D721Med (cell line): Measurements from ENCODE around the gene TAMALIN.

Source experiments
- DNase-seq: peaks from one replicate; pipeline ENCODE4 v3.0.0; 2011; ENCODE audit warnings: low spot score; ENCODE audit not compliant: insufficient read length
- FAIRE-seq: peaks from 2 replicates; lab custom pipeline; 2011; peaks lifted over from hg19 to GRCh38; lab: Jason Lieb, UNC
- CTCF ChIP-seq: IDR thresholded peaks from 2 replicates; pipeline ENCODE4 v1.5.1; 2012; ENCODE audit warnings: mild to moderate bottlenecking, control low read depth; ENCODE audit not compliant: insufficient read depth; ENCODE audit errors: missing control alignments

The TAMALIN gene

GRCh38 chr12:52035190-52035589, 28.4 kb downstream of the TAMALIN start:
- TF ChIP-seq CTCF, result no peak
- FAIRE-seq (no peak), DNase-seq (no peak)

GRCh38 chr12:52035926-52036325, 29.2 kb downstream of the TAMALIN start:
- TF ChIP-seq CTCF, result no peak
- no peak for FAIRE-seq
- DNase-seq, result no peak

- TF ChIP-seq CTCF, result no peak
- DNase-seq (peak; percentile 82), FAIRE-seq (no peak)
These were observed 29.9 kb downstream of the TAMALIN start for GRCh38 chr12:52036587-52037171.

GRCh38 chr12:52037248-52037861, 30.6 kb downstream of the TAMALIN start:
- no peak for DNase-seq
- FAIRE-seq, result no peak
- no peak for TF ChIP-seq CTCF

- DNase-seq (no peak), FAIRE-seq (no peak)
- no peak for TF ChIP-seq CTCF
These were observed 31.7 kb downstream of the TAMALIN start for GRCh38 chr12:52038447-52038846.

GRCh38 chr12:52041035-52041434, 34.3 kb downstream of the TAMALIN start:
- DNase-seq, result no peak
- no peak for FAIRE-seq
- no peak for TF ChIP-seq CTCF

DNA sequence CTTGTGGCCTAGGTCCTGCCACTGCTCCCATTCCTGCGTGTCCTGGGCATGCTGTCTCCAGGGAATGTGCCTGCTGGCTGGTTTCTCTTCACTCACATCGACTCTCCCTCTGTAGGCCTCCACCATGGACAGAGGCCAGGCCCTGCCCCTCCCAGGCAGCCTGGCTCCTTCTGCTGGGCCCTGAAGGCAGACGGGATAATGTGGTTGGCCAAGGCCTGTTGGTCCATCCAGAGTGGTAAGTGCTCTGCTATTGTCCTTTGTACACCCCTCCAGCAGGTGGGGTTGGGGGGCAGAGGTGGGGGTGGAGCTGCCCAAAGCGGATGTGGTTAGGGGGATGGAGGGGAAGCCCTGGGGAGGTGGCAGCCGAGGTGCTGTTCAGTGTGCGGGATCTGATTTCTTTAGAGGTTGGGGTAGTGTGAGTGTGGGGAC, 35.0 kb downstream of the TAMALIN start:
- FAIRE-seq, result no peak
- no peak for DNase-seq
- no peak for TF ChIP-seq CTCF
